K562 (cell line): ENCODE results near the gene HMG20B. TPM values are rescaled to one million over a fixed set of nuclear protein-coding genes. Genes with fewer than 3 reads are reported as not detected.

Source experiments
- ARNT ChIP-seq, 2 experiments: fragments of 450-650 bp; IDR thresholded peaks; 2 replicates each; pipeline ENCODE4 v1.6.1; 2016; ENCODE audit warnings: mild to moderate bottlenecking in 1 of 2
- BCOR ChIP-seq: fragments of 450-650 bp; IDR thresholded peaks from 2 replicates; pipeline ENCODE4 v1.6.1; 2016
- COPS2 ChIP-seq: fragments of 450-650 bp; conservative IDR thresholded peaks from 2 replicates; pipeline ENCODE4 v1.6.1; 2016; ENCODE audit warnings: mild to moderate bottlenecking, moderate library complexity
- CREB3 ChIP-seq: fragments of 450-650 bp; conservative IDR thresholded peaks from 2 replicates; pipeline ENCODE4 v1.6.1; 2016; ENCODE audit warnings: missing genetic modification characterization, low read depth, mild to moderate bottlenecking, missing compliant biosample characterization, moderate library complexity
- CREM ChIP-seq: IDR thresholded peaks from 2 replicates; pipeline ENCODE4 v1.6.1; 2014; ENCODE audit warnings: antibody characterized with exemption, low read depth
- CTCF ChIP-seq, 3 experiments: IDR thresholded peaks in 2 of 3; conservative IDR thresholded peaks in 1 of 3; 2 replicates each; pipeline ENCODE4 v1.5.1; 2011 to 2012; ENCODE audit warnings: low read length in 3 of 3, mild to moderate bottlenecking in 3 of 3, control low read depth in 2 of 3, improper control_type of control experiment in 1 of 3, inconsistent platforms in 1 of 3, low read depth in 1 of 3, mixed read lengths in 1 of 3, moderate library complexity in 1 of 3; ENCODE audit not compliant: insufficient read depth in 2 of 3
- ELK1 ChIP-seq: sonication (generic); formaldehyde crosslinking; IDR thresholded peaks from 2 replicates; pipeline ENCODE4 v1.8.1; 2022; ENCODE audit warnings: missing genetic modification reagents
- GTF2F1 ChIP-seq: IDR thresholded peaks from 2 replicates; pipeline ENCODE4 v1.6.1; 2011; ENCODE audit warnings: low read depth, low read length, improper control_type of control experiment
- HOMEZ ChIP-seq: fragments of 250-450 bp; sonication (Bioruptor Pico); IDR thresholded peaks from 2 replicates; pipeline ENCODE4 v1.4.0; 2020; ENCODE audit warnings: mild to moderate bottlenecking, moderate library complexity
- NR3C1 ChIP-seq: sonication (generic); formaldehyde crosslinking; IDR thresholded peaks from 2 replicates; pipeline ENCODE4 v1.8.1; 2022; ENCODE audit warnings: missing genetic modification reagents
- PTBP1 ChIP-seq: fragments of 200-400 bp; formaldehyde crosslinking; IDR thresholded peaks from 2 replicates; pipeline ENCODE4 v1.6.1; 2017; ENCODE audit warnings: low read depth, low read length
- RAD21 ChIP-seq, 2 experiments: fragments of 250-450 bp in 1 of 2; fragments of 450-650 bp in 1 of 2; sonication (Bioruptor Pico) in 1 of 2; formaldehyde crosslinking in 1 of 2; IDR thresholded peaks in 1 of 2; conservative IDR thresholded peaks in 1 of 2; 2 replicates each; pipeline versions ENCODE4 v1.4.0 to v1.8.0; 2020 to 2022; ENCODE audit warnings: mild to moderate bottlenecking in 2 of 2, moderate library complexity in 1 of 2
- XRCC3 ChIP-seq: fragments of 450-650 bp; IDR thresholded peaks from 2 replicates; pipeline ENCODE4 v1.6.1; 2017; ENCODE audit warnings: mild to moderate bottlenecking, moderate library complexity
- ZBTB7A ChIP-seq: IDR thresholded peaks from 2 replicates; pipeline ENCODE4 v1.6.1; 2011; ENCODE audit warnings: low read depth, mild to moderate bottlenecking, low read length, moderate library complexity, borderline replicate concordance; ENCODE audit not compliant: control insufficient read depth
- ZNF212 ChIP-seq: fragments of 450-650 bp; formaldehyde crosslinking; IDR thresholded peaks from 2 replicates; pipeline ENCODE4 v1.4.0; 2020; ENCODE audit warnings: mild to moderate bottlenecking
- polyA plus RNA-seq, 8 experiments: library from polyadenylated mRNA; depleted of rRNA in 4 of 8; stranded (reverse) in 5 of 8; unstranded in 3 of 8; fragments of >200 nt; fragmentation: Nextera tagmentation in 2 of 8; fragmentation: Illumina TruSeq in 1 of 8; extraction: Ambion mirVana in 2 of 8; extraction: Trizol in 1 of 8; gene quantifications; 2 replicates each; pipeline versions ENCODE4 v1.2.1 to v1.2.3, GENCODE V29; 2011 to 2014; ENCODE audit warnings: inconsistent platforms in 1 of 8, missing spikeins in 1 of 8
- total RNA-seq, 7 experiments: library from RNA; depleted of rRNA in 6 of 7; stranded (reverse); fragments of >200 nt in 6 of 7; fragmentation: Illumina TruSeq in 2 of 7; extraction: Trizol in 2 of 7; gene quantifications; 2 replicates each; pipeline versions ENCODE4 v1.2.1 to v1.2.3, GENCODE V29; 2011 to 2021; ENCODE audit warnings: low replicate concordance in 1 of 7
- TF ChIP-seq, protein P1 (sequence below): fragments of 450-650 bp; formaldehyde crosslinking; IDR thresholded peaks from 2 replicates; pipeline ENCODE4 v1.4.0; 2020; ENCODE audit warnings: mild to moderate bottlenecking, mixed read lengths
- TF ChIP-seq, protein P2 (sequence below), 2 experiments: fragments of 450-650 bp; IDR thresholded peaks; 2 replicates each; pipeline ENCODE4 v1.6.1; 2018; ENCODE audit warnings: mild to moderate bottlenecking in 2 of 2, low read depth in 1 of 2; ENCODE audit not compliant: partially characterized antibody in 2 of 2

HMG20B gene
- total and polyA plus RNA-seq, 9 of the 15 experiments (the other 6 are each of a cell fraction or from before 2014, with no cell fraction given) = 0.35 to 172 (median 38.6) TPM

GRCh38 chr19:3575260-3575741, 2.6 kb downstream of the HMG20B start (continued):
- TF ChIP-seq, protein P1, sequence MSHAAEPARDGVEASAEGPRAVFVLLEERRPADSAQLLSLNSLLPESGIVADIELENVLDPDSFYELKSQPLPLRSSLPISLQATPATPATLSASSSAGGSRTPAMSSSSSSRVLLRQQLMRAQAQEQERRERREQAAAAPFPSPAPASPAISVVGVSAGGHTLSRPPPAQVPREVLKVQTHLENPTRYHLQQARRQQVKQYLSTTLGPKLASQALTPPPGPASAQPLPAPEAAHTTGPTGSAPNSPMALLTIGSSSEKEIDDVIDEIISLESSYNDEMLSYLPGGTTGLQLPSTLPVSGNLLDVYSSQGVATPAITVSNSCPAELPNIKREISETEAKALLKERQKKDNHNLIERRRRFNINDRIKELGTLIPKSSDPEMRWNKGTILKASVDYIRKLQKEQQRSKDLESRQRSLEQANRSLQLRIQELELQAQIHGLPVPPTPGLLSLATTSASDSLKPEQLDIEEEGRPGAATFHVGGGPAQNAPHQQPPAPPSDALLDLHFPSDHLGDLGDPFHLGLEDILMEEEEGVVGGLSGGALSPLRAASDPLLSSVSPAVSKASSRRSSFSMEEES (CRISPR knock-in tag) = no peak
- TF ChIP-seq HOMEZ (CRISPR knock-in tag) = no peak
- TF ChIP-seq NR3C1 (CRISPR knock-in tag) = no peak
- TF ChIP-seq ZBTB7A = no peak
- no peak for TF ChIP-seq ELK1 (CRISPR knock-in tag)
- no peak for TF ChIP-seq CREB3 (tag)
- TF ChIP-seq COPS2 = no peak
- TF ChIP-seq CREM = no peak
- TF ChIP-seq, protein P2, sequence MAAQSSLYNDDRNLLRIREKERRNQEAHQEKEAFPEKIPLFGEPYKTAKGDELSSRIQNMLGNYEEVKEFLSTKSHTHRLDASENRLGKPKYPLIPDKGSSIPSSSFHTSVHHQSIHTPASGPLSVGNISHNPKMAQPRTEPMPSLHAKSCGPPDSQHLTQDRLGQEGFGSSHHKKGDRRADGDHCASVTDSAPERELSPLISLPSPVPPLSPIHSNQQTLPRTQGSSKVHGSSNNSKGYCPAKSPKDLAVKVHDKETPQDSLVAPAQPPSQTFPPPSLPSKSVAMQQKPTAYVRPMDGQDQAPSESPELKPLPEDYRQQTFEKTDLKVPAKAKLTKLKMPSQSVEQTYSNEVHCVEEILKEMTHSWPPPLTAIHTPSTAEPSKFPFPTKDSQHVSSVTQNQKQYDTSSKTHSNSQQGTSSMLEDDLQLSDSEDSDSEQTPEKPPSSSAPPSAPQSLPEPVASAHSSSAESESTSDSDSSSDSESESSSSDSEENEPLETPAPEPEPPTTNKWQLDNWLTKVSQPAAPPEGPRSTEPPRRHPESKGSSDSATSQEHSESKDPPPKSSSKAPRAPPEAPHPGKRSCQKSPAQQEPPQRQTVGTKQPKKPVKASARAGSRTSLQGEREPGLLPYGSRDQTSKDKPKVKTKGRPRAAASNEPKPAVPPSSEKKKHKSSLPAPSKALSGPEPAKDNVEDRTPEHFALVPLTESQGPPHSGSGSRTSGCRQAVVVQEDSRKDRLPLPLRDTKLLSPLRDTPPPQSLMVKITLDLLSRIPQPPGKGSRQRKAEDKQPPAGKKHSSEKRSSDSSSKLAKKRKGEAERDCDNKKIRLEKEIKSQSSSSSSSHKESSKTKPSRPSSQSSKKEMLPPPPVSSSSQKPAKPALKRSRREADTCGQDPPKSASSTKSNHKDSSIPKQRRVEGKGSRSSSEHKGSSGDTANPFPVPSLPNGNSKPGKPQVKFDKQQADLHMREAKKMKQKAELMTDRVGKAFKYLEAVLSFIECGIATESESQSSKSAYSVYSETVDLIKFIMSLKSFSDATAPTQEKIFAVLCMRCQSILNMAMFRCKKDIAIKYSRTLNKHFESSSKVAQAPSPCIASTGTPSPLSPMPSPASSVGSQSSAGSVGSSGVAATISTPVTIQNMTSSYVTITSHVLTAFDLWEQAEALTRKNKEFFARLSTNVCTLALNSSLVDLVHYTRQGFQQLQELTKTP (IDR thresholded peaks at IDR 0.05; ENCODE audit: low read depth in 1 of 2, partially characterized antibody in 2 of 2) = no peak
- peak in 1 of 2 experiments; percentile 48; a peak in 2 of 4 replicates for TF ChIP-seq RAD21 (CRISPR knock-in tag; conservative IDR thresholded peaks at IDR 0.05 in 1 of 2, IDR thresholded peaks at IDR 0.05 in 1 of 2)
- no peak for TF ChIP-seq ARNT (IDR thresholded peaks at IDR 0.05)
- no peak for TF ChIP-seq XRCC3
- peak; percentile 55 to 64 (median 62) for TF ChIP-seq CTCF (IDR thresholded peaks at IDR 0.05 in 2 of 3, conservative IDR thresholded peaks at IDR 0.05 in 1 of 3; ENCODE audit: insufficient read depth in 2 of 3, low read depth in 1 of 3, low read length in 3 of 3)
- no peak for TF ChIP-seq GTF2F1
- TF ChIP-seq ZNF212 (CRISPR knock-in tag) = no peak
- TF ChIP-seq PTBP1 = peak; percentile 73; the same call in 1 of the 2 replicates
- TF ChIP-seq BCOR = peak; percentile 93
